ENCODE results near the gene ENTPD2. TPM values are rescaled to one million over a fixed set of nuclear protein-coding genes. Genes with fewer than 3 reads are reported as not detected.

Gene ENTPD2
- total RNA-seq, 1 donor from 2014 or later: 0.19 TPM

DNA sequence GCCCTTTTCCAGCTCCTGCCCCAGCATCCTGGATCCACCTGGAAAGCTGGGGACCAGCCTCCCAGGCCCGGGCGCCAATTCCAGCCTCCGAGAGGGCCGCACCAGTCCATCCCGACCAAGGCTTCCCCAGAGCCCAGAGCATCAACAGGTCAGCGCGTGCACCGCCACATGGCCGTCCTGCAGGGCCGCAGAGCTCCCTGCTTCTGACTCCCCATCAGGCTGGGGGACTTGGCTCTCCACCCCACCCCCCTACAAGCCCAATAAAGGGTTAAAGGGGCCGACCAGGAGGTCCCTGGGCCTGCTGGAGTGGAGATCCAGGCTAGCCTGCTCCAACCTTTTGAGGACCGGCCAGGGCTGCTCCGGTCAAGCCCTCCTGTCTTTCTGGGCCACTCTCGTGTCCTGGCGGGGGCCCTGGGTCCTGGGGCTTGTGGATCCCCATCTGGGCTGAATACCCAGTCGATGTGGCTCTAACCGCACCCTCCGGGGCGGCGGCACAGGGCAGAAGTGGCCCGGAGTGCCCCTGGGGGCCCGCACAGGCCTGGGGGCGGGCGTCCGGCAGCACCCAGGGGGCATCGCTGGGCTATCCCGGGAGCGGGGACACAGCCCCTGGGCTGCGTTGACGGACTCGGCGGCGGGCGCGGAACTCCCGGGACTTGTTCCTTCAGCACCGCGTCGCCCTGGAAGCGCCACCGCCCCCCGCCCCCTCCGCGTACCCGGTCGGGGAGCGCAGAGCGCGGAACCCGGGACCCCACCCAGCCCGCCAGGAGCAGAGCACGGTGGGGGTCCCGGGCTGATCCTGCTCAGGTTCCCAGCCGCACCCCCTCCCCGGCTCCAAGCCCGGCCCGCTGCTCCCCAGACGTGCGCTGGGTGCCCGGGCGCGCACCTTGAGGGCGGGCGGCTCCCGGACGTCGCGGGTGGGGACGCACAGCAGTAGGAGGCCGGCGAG is 590 bp downstream of the ENTPD2 start:
- peaks cover 2% of the 10 kb centered on the region for H3K4me1 Mint-ChIP-seq (ENCODE audit: low read depth)
- TF ChIP-seq, protein P1, sequence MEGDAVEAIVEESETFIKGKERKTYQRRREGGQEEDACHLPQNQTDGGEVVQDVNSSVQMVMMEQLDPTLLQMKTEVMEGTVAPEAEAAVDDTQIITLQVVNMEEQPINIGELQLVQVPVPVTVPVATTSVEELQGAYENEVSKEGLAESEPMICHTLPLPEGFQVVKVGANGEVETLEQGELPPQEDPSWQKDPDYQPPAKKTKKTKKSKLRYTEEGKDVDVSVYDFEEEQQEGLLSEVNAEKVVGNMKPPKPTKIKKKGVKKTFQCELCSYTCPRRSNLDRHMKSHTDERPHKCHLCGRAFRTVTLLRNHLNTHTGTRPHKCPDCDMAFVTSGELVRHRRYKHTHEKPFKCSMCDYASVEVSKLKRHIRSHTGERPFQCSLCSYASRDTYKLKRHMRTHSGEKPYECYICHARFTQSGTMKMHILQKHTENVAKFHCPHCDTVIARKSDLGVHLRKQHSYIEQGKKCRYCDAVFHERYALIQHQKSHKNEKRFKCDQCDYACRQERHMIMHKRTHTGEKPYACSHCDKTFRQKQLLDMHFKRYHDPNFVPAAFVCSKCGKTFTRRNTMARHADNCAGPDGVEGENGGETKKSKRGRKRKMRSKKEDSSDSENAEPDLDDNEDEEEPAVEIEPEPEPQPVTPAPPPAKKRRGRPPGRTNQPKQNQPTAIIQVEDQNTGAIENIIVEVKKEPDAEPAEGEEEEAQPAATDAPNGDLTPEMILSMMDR (IDR thresholded peaks at IDR 0.05; ENCODE audit: unreplicated experiment): no peak
- no peak overlapping the region for H3K4me3 Mint-ChIP-seq (ENCODE audit: low read depth)
- no peaks in the 10 kb centered on the region for H3K36me3 Mint-ChIP-seq (ENCODE audit: insufficient read depth)
- H3K27ac Mint-ChIP-seq: no peak overlapping the region
- H3K27me3 Mint-ChIP-seq: peaks cover 45% of the 10 kb centered on the region
- no peak for DNase-seq (ENCODE audit: low spot score, unreplicated experiment)
- H3K9me3 Mint-ChIP-seq (ENCODE audit: low read depth): no peaks in the 10 kb centered on the region

DNA sequence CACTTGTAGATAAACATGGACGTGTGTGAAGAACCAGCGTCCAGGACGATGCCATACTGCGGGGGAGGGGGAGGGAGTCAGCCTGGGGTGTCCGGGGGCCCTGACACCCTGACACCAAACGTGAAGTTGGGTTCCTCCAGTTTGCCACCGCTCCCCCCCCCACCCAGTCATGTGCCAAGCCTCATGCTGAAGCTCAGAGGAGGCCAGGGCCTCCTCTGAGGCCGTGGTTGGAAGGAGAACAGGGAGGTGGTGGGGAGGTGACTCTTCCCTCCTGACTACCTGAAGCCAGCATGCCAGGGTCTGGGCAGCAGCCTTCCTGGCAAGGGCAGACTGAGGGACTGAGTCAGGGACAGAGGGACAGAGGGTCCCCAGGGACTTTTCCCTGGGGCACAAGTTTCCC is 1.6 kb downstream of the ENTPD2 start:
- peaks cover 44% of the 10 kb centered on the region for H3K27me3 Mint-ChIP-seq
- H3K4me3 Mint-ChIP-seq (ENCODE audit: low read depth): no peak overlapping the region
- TF ChIP-seq, protein P1 (IDR thresholded peaks at IDR 0.05; ENCODE audit: unreplicated experiment): no peak

DNA sequence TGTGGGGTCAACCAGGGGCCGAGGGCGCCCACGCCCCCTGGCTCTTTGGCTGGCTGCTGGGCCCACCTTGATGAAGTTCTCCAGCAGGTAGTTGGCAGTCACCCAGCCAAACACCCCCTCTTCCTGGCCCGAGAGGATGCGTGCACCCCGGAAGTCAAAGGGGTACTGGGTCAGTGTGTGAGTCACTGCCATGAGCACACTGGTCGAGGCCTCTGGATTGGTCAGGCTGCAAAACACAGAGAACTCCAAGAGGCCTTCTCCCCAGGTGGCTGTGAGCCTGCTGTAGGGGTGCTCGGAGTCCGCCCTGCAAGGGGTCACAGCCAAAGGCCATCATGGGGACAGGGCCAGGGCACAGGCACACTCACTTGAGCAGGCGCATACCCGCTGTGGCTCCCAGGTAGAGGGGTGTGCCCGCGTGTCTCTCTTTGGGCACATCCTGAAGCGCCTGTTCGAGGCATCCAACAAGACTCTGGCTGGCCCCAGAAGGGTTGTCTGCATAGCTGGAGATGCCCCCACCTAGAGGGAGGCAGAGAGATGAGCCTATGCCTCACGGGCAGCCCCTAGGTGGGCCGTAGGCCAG is 2.6 kb downstream of the ENTPD2 start:
- Mint-ChIP-seq H3K4me1 (ENCODE audit: low read depth) (peaks cover 2% of the 10 kb centered on the region), H3K27ac (no peak overlapping the region), H3K9me3 (ENCODE audit: low read depth) (no peaks in the 10 kb centered on the region), H3K36me3 (ENCODE audit: insufficient read depth) (no peaks in the 10 kb centered on the region), H3K4me3 (ENCODE audit: low read depth) (no peak overlapping the region), H3K27me3 (peaks cover 38% of the 10 kb centered on the region)
- DNase-seq (ENCODE audit: low spot score, unreplicated experiment): no peak
- TF ChIP-seq, protein P1 (IDR thresholded peaks at IDR 0.05; ENCODE audit: unreplicated experiment): no peak

More for the DNA sequence above, 1.6 kb downstream of the ENTPD2 start:
- H3K36me3 Mint-ChIP-seq (ENCODE audit: insufficient read depth): no peaks in the 10 kb centered on the region
- no peaks in the 10 kb centered on the region for H3K9me3 Mint-ChIP-seq (ENCODE audit: low read depth)
- no peak overlapping the region for H3K27ac Mint-ChIP-seq
- no peak for DNase-seq (ENCODE audit: low spot score, unreplicated experiment)
- H3K4me1 Mint-ChIP-seq (ENCODE audit: low read depth): peaks cover 2% of the 10 kb centered on the region

DNA sequence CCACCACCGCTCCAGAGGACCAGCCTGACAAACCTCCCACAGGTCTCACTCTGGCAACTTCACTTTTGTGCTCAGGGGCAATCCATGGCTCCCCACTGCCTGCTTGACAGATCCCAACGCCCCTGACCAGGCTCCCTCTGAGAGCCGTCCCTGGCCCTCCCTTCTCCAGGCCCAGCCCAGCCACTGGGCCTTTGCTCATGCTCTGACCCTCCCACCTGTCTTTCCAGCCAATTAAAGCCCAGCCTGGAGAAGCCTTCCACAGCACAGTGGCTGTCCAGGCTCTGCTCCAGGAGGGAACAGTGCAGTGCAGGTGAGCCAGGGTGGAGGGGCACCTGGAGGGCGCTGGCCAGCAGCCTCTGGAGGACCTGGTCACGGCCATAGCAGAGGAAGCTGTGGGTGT is 3.3 kb downstream of the ENTPD2 start:
- peaks cover 2% of the 10 kb centered on the region for H3K4me1 Mint-ChIP-seq (ENCODE audit: low read depth)
- TF ChIP-seq, protein P1 (IDR thresholded peaks at IDR 0.05; ENCODE audit: unreplicated experiment): no peak
- H3K27me3 Mint-ChIP-seq: peaks cover 36% of the 10 kb centered on the region
- H3K9me3 Mint-ChIP-seq (ENCODE audit: low read depth): no peaks in the 10 kb centered on the region
- H3K36me3 Mint-ChIP-seq (ENCODE audit: insufficient read depth): no peaks in the 10 kb centered on the region
- no peak overlapping the region for H3K27ac Mint-ChIP-seq
- DNase-seq (ENCODE audit: low spot score, unreplicated experiment): no peak
- H3K4me3 Mint-ChIP-seq (ENCODE audit: low read depth): no peak overlapping the region

DNA sequence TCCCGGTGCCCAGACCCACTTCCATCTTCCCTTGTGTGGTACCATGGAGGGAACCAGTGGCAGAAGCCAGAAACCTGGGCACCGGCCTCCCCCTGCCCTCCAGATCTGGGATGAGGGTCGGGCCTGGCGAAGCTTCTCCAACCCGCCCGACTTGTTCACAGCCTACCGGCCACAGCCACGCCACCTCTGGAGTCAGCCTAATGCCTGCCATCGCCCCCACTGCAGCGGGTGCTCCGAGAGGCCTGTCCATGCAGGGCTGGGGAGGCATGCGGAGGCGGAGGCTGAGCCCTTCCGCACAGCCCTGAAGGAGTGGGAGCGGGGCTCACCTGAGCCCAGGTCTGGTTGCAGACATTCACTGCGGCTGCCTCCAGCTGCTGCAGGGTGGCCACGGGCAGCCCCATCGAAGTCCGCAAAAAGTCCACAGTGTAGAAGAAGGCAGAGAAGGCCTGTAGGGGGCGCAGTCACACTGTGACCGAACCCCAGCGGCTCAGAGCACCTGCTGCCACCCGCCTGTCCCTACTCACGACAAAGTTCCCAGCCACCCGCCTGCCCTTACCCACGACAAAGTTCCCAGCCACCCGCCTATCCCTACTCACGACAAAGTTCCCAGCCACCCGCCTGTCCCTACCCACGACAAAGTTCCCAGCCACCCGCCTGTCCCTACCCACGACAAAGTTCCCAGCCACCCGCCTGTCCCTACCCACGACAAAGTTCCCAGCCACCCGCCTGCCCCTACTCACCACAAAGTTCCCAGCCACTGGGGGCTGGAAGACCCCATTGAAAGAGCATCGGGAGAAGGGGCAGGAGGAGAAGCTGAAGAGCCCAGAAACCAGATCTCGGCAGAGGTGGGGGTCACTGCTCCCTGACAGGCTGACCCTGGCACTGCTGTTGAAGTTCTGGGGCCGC is 4.1 kb downstream of the ENTPD2 start:
- Mint-ChIP-seq H3K4me3 (ENCODE audit: low read depth) (no peak overlapping the region), H3K27ac (no peak overlapping the region), H3K4me1 (ENCODE audit: low read depth) (peaks cover 4% of the 10 kb centered on the region), H3K27me3 (peaks cover 39% of the 10 kb centered on the region), H3K9me3 (ENCODE audit: low read depth) (no peaks in the 10 kb centered on the region), H3K36me3 (ENCODE audit: insufficient read depth) (no peaks in the 10 kb centered on the region)
- TF ChIP-seq, protein P1 (IDR thresholded peaks at IDR 0.05; ENCODE audit: unreplicated experiment): peak; percentile 63
- DNase-seq (ENCODE audit: low spot score, unreplicated experiment): peak; percentile 49

All from progenitor cell of endocrine pancreas (in vitro differentiated cells).